Suprapubic skin (tissue), 3 donors: ENCODE results near the gene NSD1.

Source experiments
- CTCF ChIP-seq, 2 donors: fragments of 200-600 bp in 1 of 2; fragments of 450-650 bp in 1 of 2; sonication (generic) in 1 of 2; IDR thresholded peaks; one replicate each; pipeline ENCODE4 v1.5.1; 2016 to 2019; ENCODE audit warnings: antibody characterized with exemption in 2 of 2, mild to moderate bottlenecking in 1 of 2, moderate library complexity in 1 of 2
- EP300 ChIP-seq: sonication (generic); formaldehyde crosslinking; IDR thresholded peaks from one replicate; pipeline ENCODE4 v1.6.1; 2017; ENCODE audit warnings: antibody characterized with exemption
- POLR2A ChIP-seq, 2 donors: fragments of 450-650 bp; IDR thresholded peaks; one replicate each; pipeline ENCODE4 v1.6.1; 2017; ENCODE audit warnings: antibody characterized with exemption in 2 of 2, mild to moderate bottlenecking in 2 of 2, moderate library complexity in 2 of 2

- TF ChIP-seq CTCF (IDR thresholded peaks at IDR 0.05): no peak
- no peak for TF ChIP-seq EP300
- TF ChIP-seq POLR2A (IDR thresholded peaks at IDR 0.05): no peak
Measured at GRCh38 chr5:177293819-177294581, 160.4 kb downstream of the NSD1 start.
